Dendritic cell treated with granulocyte-macrophage colony-stimulating factor and Interleukin-4, amounts not matched to agents 40 ng/mL and 50 ng/mL, for 4 days (primary cell): ENCODE data around the gene C4orf50.

Experiments used
- H3K27ac Mint-ChIP-seq: one replicate; pipeline ENCODE4 v1.8.0; 2022; ENCODE audit warnings: mild to moderate bottlenecking, mixed read lengths
- H3K27me3 Mint-ChIP-seq: one replicate; pipeline ENCODE4 v1.8.0; 2022; ENCODE audit warnings: mild to moderate bottlenecking, mixed read lengths
- H3K36me3 Mint-ChIP-seq: one replicate; pipeline ENCODE4 v1.8.0; 2022; ENCODE audit warnings: low read depth, mixed read lengths
- H3K4me1 Mint-ChIP-seq: one replicate; pipeline ENCODE4 v1.8.0; 2022; ENCODE audit warnings: low read depth, mixed read lengths
- H3K4me3 Mint-ChIP-seq: one replicate; pipeline ENCODE4 v1.8.0; 2022; ENCODE audit warnings: mild to moderate bottlenecking, moderate library complexity, mixed read lengths
- H3K9me3 Mint-ChIP-seq: one replicate; pipeline ENCODE4 v1.8.0; 2022; ENCODE audit warnings: mixed read lengths
- intact Hi-C: fragments of 100-400 bp; cut with micrococcal nuclease; formaldehyde crosslinking; loops from one replicate; pipeline ENCODE4 v1.15.0; 2022

Gene C4orf50

DNA sequence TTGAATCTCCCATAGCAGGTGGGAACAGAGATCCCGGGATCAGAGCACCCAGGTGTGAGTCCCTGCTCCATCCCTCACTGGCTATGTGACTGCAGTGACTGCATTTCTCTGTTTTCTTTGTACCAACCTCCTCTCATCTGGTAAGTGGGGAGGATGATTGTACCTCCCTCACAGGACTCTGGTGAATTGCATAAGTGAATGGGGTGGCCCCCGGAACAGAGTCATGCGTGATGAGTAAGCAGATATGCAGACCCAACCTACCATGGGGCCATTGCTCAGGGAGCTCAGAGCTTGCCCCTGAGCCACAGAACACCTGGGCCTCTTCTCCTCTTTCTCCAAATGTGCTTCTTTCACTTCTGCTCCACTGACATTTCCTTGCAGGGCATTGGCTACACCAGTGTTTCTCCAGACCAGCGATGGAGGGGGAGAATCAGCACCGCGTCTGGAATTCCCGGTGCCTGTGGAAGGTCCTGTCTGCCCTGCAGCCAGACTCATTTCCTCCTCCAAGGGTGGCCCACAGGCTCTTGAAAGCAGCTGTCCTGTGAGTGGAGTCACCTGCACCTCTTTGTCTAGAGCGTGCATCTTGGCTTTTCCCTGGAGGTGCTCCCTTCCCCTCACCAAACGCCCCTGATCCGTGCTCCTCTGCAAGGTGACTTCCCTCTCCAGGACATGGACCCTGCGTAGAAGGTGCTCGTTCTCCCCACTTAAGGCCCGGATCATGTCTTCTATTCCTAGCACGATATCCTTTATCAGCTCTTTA, 30.0 kb downstream of the C4orf50 start:
- H3K9me3 Mint-ChIP-seq, result peaks cover 20% of the 10 kb centered on the region
- H3K27ac Mint-ChIP-seq, result no peak overlapping the region
- H3K27me3 Mint-ChIP-seq, result peaks cover 1% of the 10 kb centered on the region
- no peaks in the 10 kb centered on the region for H3K4me1 Mint-ChIP-seq
- H3K4me3 Mint-ChIP-seq, result no peak overlapping the region
- no peaks in the 10 kb centered on the region for H3K36me3 Mint-ChIP-seq
- intact Hi-C loops, result no loop called here

DNA sequence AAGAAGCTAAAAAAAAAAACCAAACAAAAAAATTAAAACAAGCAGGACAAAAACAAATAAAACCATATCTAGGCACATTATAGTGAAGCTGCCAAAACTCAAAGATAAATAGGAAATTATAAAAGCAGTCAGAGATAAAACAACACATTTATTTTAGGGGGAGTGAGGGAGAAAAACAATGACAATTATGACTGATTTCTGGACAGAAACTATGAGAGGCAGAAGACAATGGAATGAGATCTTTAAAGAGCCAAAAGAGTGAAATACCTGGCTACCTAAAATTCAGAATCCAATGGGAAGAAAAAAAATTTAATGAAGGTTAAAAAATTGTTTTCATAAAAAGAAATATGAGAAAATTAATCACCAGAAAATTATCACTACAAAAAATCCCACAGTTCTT, 33.4 kb downstream of the C4orf50 start:
- intact Hi-C loops, result no loop called here
- H3K9me3 Mint-ChIP-seq, result peaks cover 21% of the 10 kb centered on the region
- H3K27me3 Mint-ChIP-seq, result peaks cover 7% of the 10 kb centered on the region
- H3K4me3 Mint-ChIP-seq, result no peak overlapping the region
- H3K4me1 Mint-ChIP-seq, result no peaks in the 10 kb centered on the region
- H3K27ac Mint-ChIP-seq, result no peak overlapping the region
- no peaks in the 10 kb centered on the region for H3K36me3 Mint-ChIP-seq

DNA sequence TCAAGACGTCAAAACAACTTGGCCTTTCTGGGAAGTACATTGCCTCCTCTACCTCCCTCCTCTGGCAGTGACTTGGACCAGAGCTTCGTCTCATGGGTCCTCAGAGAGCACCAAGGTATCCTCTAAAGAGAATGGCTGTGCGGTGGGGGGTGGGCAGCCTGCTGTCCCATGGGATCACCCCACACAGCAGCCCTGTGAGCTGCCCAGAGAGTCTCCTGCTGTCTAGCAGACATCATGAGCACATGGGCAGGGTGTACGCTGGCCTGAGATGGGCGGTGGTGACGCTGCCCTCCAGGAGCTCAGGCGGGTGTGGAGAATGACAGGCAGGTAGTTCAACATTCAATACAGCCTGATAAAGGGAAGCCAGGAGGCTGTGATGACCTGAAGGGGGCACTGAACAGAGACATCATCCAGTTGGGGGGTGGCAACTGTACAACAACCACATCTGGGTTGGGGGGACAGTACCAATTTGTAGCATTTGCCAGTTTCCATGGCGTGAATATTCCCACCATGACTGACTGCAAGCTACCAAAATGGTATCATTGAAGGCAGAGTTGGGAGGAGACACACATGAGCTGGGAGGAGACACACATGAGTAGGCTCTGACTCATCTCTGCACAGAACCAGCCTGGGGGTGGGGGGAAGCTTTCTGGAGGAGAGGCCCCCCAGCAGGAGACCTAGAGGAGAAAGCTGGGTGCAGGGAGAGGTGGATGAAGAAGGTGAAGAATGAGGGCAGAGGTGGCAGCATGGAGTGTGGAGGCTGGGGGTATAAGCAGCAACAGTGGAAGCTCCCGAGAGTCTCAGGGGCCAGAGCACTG, 35.9 kb downstream of the C4orf50 start:
- Mint-ChIP-seq H3K36me3 (no peaks in the 10 kb centered on the region), H3K27ac (no peak overlapping the region), H3K4me1 (no peaks in the 10 kb centered on the region), H3K27me3 (peaks cover 12% of the 10 kb centered on the region), H3K9me3 (peaks cover 21% of the 10 kb centered on the region), H3K4me3 (no peak overlapping the region)
- intact Hi-C loops, result no loop called here

DNA sequence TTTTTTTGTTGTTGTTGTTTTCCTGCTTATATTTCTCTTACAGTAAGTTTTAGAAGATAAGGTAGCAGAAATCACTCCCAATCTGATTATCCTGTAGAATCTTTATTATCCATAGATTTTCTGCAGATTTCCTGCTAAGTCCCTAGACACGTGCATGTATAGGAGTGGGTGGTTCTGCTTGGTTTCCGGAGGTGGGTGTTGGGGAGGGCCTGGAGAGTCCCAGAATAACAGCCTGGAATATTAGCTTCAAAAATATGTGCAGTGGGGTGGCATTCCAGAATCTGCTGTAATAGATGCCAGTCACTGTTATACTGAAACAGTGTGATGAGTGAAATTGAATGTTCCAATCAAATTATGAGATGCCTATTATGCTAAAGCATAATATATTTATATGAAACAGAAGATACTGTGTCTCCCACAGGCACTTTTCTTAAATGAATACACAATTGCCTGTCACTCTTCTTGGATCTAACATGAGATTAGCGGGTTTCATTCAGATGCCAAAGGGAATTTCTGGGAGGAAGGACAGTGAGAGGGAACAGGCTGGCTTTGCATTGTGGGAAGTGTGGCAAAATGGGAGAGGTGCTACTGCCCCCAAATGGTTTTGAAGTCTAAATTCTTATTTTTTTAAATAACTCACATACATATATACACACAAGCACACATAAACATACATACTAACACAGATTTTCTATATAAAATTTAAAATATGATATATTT, 37.6 kb downstream of the C4orf50 start:
- Mint-ChIP-seq H3K9me3 (peaks cover 21% of the 10 kb centered on the region), H3K27me3 (peaks cover 12% of the 10 kb centered on the region), H3K27ac (no peak overlapping the region), H3K4me3 (no peak overlapping the region), H3K4me1 (no peaks in the 10 kb centered on the region), H3K36me3 (no peaks in the 10 kb centered on the region)
- intact Hi-C loops, result no loop called here

DNA sequence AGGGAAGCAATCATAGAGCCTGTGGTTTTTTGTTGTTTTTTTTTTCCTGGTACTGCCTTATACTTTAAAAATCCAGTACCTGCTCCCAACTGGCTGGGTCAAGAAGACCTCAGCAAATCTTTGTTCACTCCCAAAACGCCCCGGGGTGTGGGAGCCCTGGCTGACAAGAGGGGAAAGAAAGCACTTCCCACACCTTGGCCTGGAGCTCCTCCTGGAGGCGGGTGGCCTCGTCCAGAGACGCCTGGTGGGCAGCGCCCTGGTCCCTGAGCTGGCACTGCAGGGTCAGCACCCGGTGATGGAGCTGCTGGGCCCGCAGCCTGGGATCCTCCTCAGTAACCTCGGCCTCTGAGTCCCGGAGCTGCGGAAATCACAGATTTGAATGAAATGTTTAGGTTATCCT, 38.2 kb downstream of the C4orf50 start:
- H3K36me3 Mint-ChIP-seq, result no peaks in the 10 kb centered on the region
- peaks cover 18% of the 10 kb centered on the region for H3K9me3 Mint-ChIP-seq
- no peak overlapping the region for H3K4me3 Mint-ChIP-seq
- intact Hi-C loops, result no loop called here
- no peaks in the 10 kb centered on the region for H3K4me1 Mint-ChIP-seq
- H3K27me3 Mint-ChIP-seq, result peaks cover 12% of the 10 kb centered on the region
- H3K27ac Mint-ChIP-seq, result no peak overlapping the region

DNA sequence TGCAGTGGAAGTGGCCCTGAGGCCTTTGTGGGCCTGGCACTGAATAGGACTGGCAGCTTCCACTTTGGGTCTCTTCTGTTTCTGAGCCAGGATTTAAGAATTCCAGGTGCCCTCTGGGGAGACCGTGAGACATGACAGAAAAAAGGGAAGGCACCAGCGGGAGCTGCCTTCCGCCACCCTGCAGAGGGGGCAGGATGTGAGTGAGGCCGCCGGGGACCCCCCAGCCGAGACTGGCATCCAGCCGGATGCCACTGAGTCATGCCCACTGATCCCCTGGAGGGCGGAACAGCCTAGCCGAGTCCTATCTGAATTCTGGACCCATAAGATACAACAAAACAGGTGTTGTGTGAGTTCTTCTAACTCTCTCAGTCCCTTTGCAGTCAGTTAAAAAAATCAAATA, 41.3 kb downstream of the C4orf50 start:
- Mint-ChIP-seq H3K36me3 (no peaks in the 10 kb centered on the region), H3K27me3 (peaks cover 10% of the 10 kb centered on the region)

DNA sequence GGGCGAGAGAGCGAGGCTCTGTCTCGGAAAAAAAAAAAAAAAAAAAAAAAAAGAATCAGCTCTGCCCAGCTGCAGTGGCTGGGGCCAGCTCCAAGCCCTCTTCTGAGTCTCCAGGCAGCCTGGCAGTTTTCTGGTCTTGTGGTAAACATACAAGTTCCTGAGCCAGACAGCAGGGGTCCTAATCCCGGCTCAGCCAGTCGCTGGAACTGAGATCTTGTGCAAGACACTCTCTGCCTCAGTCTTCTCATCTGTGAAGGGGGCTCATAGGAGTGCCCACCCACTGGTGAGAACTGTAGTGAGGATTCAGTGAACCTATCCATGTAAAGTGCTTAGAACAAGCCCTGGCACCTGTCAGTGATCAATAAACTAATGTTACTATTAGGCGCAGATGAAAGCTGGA, 41.8 kb downstream of the C4orf50 start:
- H3K27ac Mint-ChIP-seq, result no peak overlapping the region

More for the DNA sequence above, 41.3 kb downstream of the C4orf50 start:
- no peaks in the 10 kb centered on the region for H3K9me3 Mint-ChIP-seq
- H3K4me3 Mint-ChIP-seq, result no peak overlapping the region
- no peak overlapping the region for H3K27ac Mint-ChIP-seq
- intact Hi-C loops, result no loop called here
- no peaks in the 10 kb centered on the region for H3K4me1 Mint-ChIP-seq

DNA sequence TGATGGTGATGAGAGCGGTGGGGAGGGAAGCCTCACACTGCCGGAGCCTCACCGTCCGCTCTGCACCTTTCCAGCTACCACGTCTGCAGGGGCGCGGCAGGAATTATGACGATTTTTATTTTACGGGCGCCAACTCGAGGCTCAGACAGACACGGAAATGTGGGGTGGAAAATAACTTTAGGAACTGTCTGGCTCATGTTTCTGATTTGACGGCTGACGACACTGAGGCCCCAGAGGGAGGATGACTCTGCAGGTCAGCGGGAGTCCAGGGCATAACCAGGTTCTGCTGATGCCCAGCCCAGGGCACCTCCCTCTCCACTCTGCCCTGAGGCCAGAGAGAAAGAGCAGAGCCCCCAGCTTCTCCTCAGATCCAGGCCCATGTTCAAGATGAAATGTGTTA, 43.9 kb downstream of the C4orf50 start:
- H3K36me3 Mint-ChIP-seq, result no peaks in the 10 kb centered on the region
- intact Hi-C loops, result no loop called here
- no peaks in the 10 kb centered on the region for H3K4me1 Mint-ChIP-seq
- no peak overlapping the region for H3K27ac Mint-ChIP-seq
- H3K4me3 Mint-ChIP-seq, result no peak overlapping the region
- H3K9me3 Mint-ChIP-seq, result no peaks in the 10 kb centered on the region
- peaks cover 2% of the 10 kb centered on the region for H3K27me3 Mint-ChIP-seq

More for the DNA sequence above, 41.8 kb downstream of the C4orf50 start:
- no peak overlapping the region for H3K4me3 Mint-ChIP-seq
- intact Hi-C loops, result no loop called here
- no peaks in the 10 kb centered on the region for H3K4me1 Mint-ChIP-seq
- H3K27me3 Mint-ChIP-seq, result peaks cover 10% of the 10 kb centered on the region
- no peaks in the 10 kb centered on the region for H3K9me3 Mint-ChIP-seq
- no peaks in the 10 kb centered on the region for H3K36me3 Mint-ChIP-seq

DNA sequence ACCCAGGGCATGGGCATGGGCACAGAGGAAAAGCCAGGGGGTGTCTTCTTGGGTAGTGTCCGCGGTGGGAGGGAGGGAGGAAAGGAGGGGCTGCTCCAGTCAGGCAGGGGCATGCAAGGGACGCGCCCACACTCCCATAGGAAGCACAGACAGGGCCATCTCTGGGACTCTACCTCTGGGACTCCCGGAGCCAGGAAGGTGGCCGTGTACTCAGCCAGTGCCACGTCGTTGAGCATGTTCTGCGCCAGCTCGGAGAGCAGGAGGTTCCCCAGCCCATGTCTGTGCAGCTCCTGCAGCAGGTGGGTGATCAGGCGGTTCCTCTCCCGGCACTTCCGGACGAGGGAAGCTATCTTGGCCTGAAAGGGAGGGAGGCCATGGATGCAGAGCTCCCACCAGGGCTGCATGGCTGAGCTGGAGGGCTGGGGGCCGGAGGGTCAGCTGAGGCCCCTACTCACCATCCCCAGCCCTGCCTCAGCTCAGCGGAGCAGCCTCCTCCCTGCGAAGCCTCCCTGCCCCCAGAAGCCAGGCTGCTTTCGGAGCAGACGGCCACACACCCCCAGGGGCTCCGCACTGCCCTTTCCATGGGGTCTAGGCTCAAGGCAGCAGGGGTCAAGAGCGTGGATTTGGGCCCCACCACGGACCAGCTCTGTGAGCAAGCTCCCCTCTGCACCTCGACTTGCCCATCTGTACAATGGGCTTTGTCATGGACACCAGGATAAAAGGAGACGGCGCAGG, 44.6 kb downstream of the C4orf50 start:
- Mint-ChIP-seq H3K27me3 (no peaks in the 10 kb centered on the region), H3K9me3 (no peaks in the 10 kb centered on the region), H3K36me3 (no peaks in the 10 kb centered on the region), H3K4me1 (no peaks in the 10 kb centered on the region), H3K4me3 (no peak overlapping the region), H3K27ac (no peak overlapping the region)
- intact Hi-C loops, result no loop called here

DNA sequence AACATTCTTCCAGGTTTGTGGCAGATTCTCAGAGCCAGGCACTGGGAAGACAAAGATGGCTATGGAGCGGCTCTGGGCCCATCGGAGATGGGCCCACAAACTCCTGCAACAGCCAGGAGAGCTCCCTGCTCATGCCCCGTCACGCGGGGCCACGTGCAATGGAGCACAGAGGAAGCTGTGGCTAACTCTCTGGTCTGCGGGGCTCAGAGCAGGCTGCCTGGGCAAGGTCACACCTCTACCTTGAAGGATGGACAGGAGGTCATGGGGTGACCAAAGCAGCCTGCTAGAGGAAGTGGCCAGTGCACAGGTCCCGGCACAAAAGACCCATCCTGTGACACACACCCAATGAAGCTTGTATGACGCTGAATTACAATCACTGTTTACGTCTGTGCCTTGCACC, 45.2 kb downstream of the C4orf50 start:
- Mint-ChIP-seq H3K27me3 (no peaks in the 10 kb centered on the region), H3K9me3 (no peaks in the 10 kb centered on the region), H3K27ac (no peak overlapping the region), H3K4me3 (no peak overlapping the region), H3K36me3 (no peaks in the 10 kb centered on the region), H3K4me1 (no peaks in the 10 kb centered on the region)
- intact Hi-C loops, result no loop called here

DNA sequence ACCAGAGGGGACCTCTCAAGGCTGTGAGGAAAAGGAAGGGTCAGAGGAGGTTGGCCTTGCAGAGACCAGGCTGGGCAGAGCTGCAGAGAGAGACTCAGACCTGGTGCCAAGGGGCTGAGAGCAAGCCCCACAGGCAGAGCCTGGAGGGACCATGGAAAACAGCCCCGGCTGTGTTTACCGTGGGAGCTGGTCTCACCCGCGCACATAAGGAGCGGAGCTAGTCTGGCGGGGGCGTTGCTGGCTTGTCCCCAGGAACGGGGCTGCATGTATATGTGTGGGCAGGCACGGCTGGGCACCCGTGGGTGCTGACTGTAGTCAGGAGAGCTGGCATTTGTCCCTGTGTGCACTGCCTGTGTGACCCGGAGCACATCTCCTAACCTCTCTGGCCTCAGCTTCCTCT, 45.7 kb downstream of the C4orf50 start:
- H3K36me3 Mint-ChIP-seq, result no peaks in the 10 kb centered on the region
- H3K4me1 Mint-ChIP-seq, result no peaks in the 10 kb centered on the region
- no peak overlapping the region for H3K4me3 Mint-ChIP-seq
- intact Hi-C loops, result no loop called here
- H3K9me3 Mint-ChIP-seq, result no peaks in the 10 kb centered on the region
- no peak overlapping the region for H3K27ac Mint-ChIP-seq
- H3K27me3 Mint-ChIP-seq, result no peaks in the 10 kb centered on the region

DNA sequence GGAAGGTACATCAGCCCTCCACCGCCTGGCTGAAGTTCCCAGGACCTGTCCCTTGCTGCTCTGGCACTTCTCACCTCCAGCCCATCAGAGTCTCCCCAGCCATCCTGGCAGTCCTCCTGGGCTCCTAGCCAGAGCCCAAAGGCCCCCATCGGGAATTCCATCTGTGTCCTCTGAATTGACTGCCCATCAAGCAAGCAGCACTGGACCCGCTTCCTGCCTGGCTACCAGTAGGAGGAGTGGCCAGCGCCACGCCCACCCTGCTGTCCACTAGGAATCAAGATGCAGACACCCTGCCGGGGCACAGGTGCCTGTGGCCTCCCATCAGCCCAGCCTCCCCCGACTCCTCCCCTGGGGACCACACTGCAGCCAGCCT, 47.2 kb downstream of the C4orf50 start:
- H3K4me3 Mint-ChIP-seq, result no peak overlapping the region
- H3K9me3 Mint-ChIP-seq, result no peaks in the 10 kb centered on the region
- no peaks in the 10 kb centered on the region for H3K4me1 Mint-ChIP-seq
- intact Hi-C loops, result no loop called here
- no peak overlapping the region for H3K27ac Mint-ChIP-seq
- no peaks in the 10 kb centered on the region for H3K27me3 Mint-ChIP-seq
- no peaks in the 10 kb centered on the region for H3K36me3 Mint-ChIP-seq

DNA sequence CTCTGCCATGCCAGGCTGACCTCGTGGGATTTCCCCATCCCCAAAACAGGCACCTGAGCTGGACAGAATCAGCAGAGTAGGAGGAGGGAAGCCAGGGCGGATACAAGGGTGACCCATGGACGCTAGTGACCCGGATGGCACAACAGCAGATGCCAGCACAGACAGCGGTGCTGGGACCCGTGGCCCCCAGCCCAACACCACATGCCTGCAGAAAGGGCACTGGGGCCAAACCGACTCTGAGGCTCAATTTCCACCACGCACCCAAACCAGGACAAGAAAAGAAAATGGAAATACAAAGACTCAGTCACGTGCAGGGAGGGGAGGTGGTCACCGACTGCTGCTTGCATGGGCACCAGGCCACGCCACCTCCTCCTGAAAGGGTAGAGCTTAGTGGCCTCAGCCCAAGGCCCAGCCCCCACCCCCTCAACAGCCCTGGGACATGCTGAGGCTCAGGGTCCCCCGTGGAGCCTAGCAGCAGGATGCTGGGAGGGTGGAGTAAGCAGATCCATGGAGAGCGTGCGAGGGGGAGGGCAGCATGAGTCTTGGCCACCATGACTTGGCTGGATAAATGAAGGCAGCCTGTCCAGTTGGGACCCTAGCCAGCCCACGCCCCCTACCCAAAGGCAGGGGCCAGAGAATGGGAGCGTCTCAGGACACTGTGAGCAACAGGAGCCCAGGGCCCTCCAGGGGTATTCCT, 47.7 kb downstream of the C4orf50 start:
- Mint-ChIP-seq H3K4me3 (no peak overlapping the region), H3K36me3 (no peaks in the 10 kb centered on the region), H3K4me1 (no peaks in the 10 kb centered on the region), H3K27me3 (no peaks in the 10 kb centered on the region), H3K27ac (no peak overlapping the region), H3K9me3 (no peaks in the 10 kb centered on the region)
- intact Hi-C loops, result no loop called here
